ENCODE results near the gene KRT39.
"Not testable (repeated sequence)": the region's sequence is repeated elsewhere in the genome, so short reads cannot be mapped to it uniquely, and the experiment has no call there.

Gene KRT39

GRCh38 chr17:40940266-40940665 is 26.5 kb downstream of the KRT39 start:
- DNase-seq (ENCODE audit: low spot score) = no peak

- peak; percentile 57 for DNase-seq (ENCODE audit: low spot score)
These were observed 27.8 kb downstream of the KRT39 start for GRCh38 chr17:40938981-40939380.

GRCh38 chr17:40937384-40937819 is 29.3 kb downstream of the KRT39 start, which contains the start of gene KRT23:
Gene KRT23 (minus strand): TSS chr17:40937646. CDS start chr17:40936603, 1,043 bp downstream.
- no peak for DNase-seq (ENCODE audit: low spot score)

- DNase-seq (ENCODE audit: low spot score) = no peak
These were observed 29.8 kb downstream of the KRT39 start for GRCh38 chr17:40936976-40937375.

- DNase-seq (ENCODE audit: low spot score) = no peak
These were observed 30.2 kb downstream of the KRT39 start for GRCh38 chr17:40936437-40936971.

- DNase-seq (ENCODE audit: low spot score) = no peak
These were observed 31.1 kb downstream of the KRT39 start for GRCh38 chr17:40935624-40936023.

GRCh38 chr17:40932608-40933007 is 34.1 kb downstream of the KRT39 start:
- no peak for DNase-seq (ENCODE audit: low spot score)

GRCh38 chr17:40931311-40931710 is 35.4 kb downstream of the KRT39 start:
- DNase-seq (ENCODE audit: low spot score) = no peak

GRCh38 chr17:40926341-40926740 is 40.4 kb downstream of the KRT39 start:
- peak; percentile 62 for DNase-seq (ENCODE audit: low spot score)

GRCh38 chr17:40922239-40922638 is 44.5 kb downstream of the KRT39 start:
- peak; percentile 80 for DNase-seq (ENCODE audit: low spot score)

GRCh38 chr17:40921026-40921425 is 45.7 kb downstream of the KRT39 start:
- DNase-seq (ENCODE audit: low spot score) = no peak

- DNase-seq (ENCODE audit: low spot score) = not testable (repeated sequence)
These were observed 49.6 kb downstream of the KRT39 start for GRCh38 chr17:40917116-40917515.

- no peak for DNase-seq (ENCODE audit: low spot score)
These were observed 50.4 kb downstream of the KRT39 start for GRCh38 chr17:40916366-40916765.

- peak; percentile 56 for DNase-seq (ENCODE audit: low spot score)
These were observed 51.0 kb downstream of the KRT39 start for GRCh38 chr17:40915721-40916256.

- DNase-seq (ENCODE audit: low spot score) = peak; percentile 77
These were observed 51.5 kb downstream of the KRT39 start for GRCh38 chr17:40915199-40915661.

GRCh38 chr17:40914075-40914855 is 52.5 kb downstream of the KRT39 start:
- no peak for DNase-seq (ENCODE audit: low spot score)

GRCh38 chr17:40912486-40913210 is 54.1 kb downstream of the KRT39 start:
- no peak for DNase-seq (ENCODE audit: low spot score)

- peak; percentile 60 for DNase-seq (ENCODE audit: low spot score)
These were observed 56.3 kb downstream of the KRT39 start for GRCh38 chr17:40910441-40910841.

GRCh38 chr17:40909755-40910154 is 57.0 kb downstream of the KRT39 start:
- DNase-seq (ENCODE audit: low spot score) = peak; percentile 49

- peak; percentile 89 for DNase-seq (ENCODE audit: low spot score)
These were observed 57.4 kb downstream of the KRT39 start for GRCh38 chr17:40909351-40909750.

Measured in GM03348 (cell line).